WTC11 (cell line): ENCODE results near the gene C1GALT1C1L. TPM values are rescaled to one million over a fixed set of nuclear protein-coding genes. Genes with fewer than 3 reads are reported as not detected.

Experiments
- ATAC-seq: fragments of 200-7000 bp; cut with Tn5 transposase; 2 replicates; pipeline ENCODE4 v1.10.0; 2021; ENCODE audit warnings: mild to moderate bottlenecking, moderate library complexity
- CTCF ChIA-PET: fragments of 300-600 bp; sonication (Branson Sonifier 250); formaldehyde crosslinking; loops from one replicate; lab custom pipeline; 2021; ENCODE audit warnings: antibody characterized with exemption; lab: Charles Lee
- POLR2A ChIA-PET: fragments of 350-600 bp; sonication (Branson Sonifier 250); formaldehyde crosslinking; loops from one replicate; lab custom pipeline; 2021; ENCODE audit warnings: antibody characterized with exemption; lab: Charles Lee
- DNase-seq: peaks from one replicate; pipeline ENCODE4 v3.0.0; 2021; ENCODE audit warnings: low spot score
- H3K27ac Mint-ChIP-seq: 2 replicates; pipeline ENCODE4 v1.8.0; 2021; ENCODE audit warnings: mixed read lengths
- H3K27me3 Mint-ChIP-seq: 2 replicates; pipeline ENCODE4 v1.8.0; 2021; ENCODE audit warnings: low read depth, mild to moderate bottlenecking, moderate library complexity, mixed read lengths
- H3K36me3 Mint-ChIP-seq: 2 replicates; pipeline ENCODE4 v1.8.0; 2021; ENCODE audit warnings: mixed read lengths
- H3K4me1 Mint-ChIP-seq: 2 replicates; pipeline ENCODE4 v1.8.0; 2022; ENCODE audit warnings: mixed read lengths
- H3K4me3 Mint-ChIP-seq: 2 replicates; pipeline ENCODE4 v1.8.0; 2021; ENCODE audit warnings: mild to moderate bottlenecking, moderate library complexity, mixed read lengths
- H3K9me3 Mint-ChIP-seq: 2 replicates; pipeline ENCODE4 v1.8.0; 2021; ENCODE audit warnings: mixed read lengths
- ATF1 ChIP-seq: sonication (generic); formaldehyde crosslinking; IDR thresholded peaks from 2 replicates; pipeline ENCODE4 v1.8.1; 2023; ENCODE audit warnings: mild to moderate bottlenecking, moderate library complexity, missing genetic modification reagents
- ATF6 ChIP-seq: sonication (generic); formaldehyde crosslinking; IDR thresholded peaks from 2 replicates; pipeline ENCODE4 v1.8.1; 2023; ENCODE audit warnings: mild to moderate bottlenecking, missing genetic modification reagents
- CBFB ChIP-seq: sonication (generic); formaldehyde crosslinking; IDR thresholded peaks from 2 replicates; pipeline ENCODE4 v1.8.1; 2022; ENCODE audit warnings: mild to moderate bottlenecking, low read depth, missing genetic modification reagents
- CREB1 ChIP-seq: sonication (generic); formaldehyde crosslinking; IDR thresholded peaks from 2 replicates; pipeline ENCODE4 v1.8.0; 2023; ENCODE audit warnings: mild to moderate bottlenecking, missing genetic modification reagents
- ESRRA ChIP-seq: sonication (generic); formaldehyde crosslinking; IDR thresholded peaks from 2 replicates; pipeline ENCODE4 v1.8.1; 2022; ENCODE audit warnings: mild to moderate bottlenecking, missing genetic modification reagents, borderline replicate concordance
- GABPB1 ChIP-seq: sonication (generic); formaldehyde crosslinking; IDR thresholded peaks from 2 replicates; pipeline ENCODE4 v1.8.1; 2023; ENCODE audit warnings: mild to moderate bottlenecking, missing genetic modification reagents
- NFATC4 ChIP-seq: fragments of 250-450 bp; sonication (Bioruptor Pico); IDR thresholded peaks from 2 replicates; pipeline ENCODE4 v1.9.0; 2021; ENCODE audit warnings: mild to moderate bottlenecking
- NR3C1 ChIP-seq: sonication (generic); formaldehyde crosslinking; conservative IDR thresholded peaks from 2 replicates; pipeline ENCODE4 v1.8.1; 2023; ENCODE audit warnings: low read depth, mild to moderate bottlenecking, missing genetic modification reagents
- SMAD4 ChIP-seq: sonication (generic); formaldehyde crosslinking; IDR thresholded peaks from 2 replicates; pipeline ENCODE4 v1.8.0; 2022; ENCODE audit warnings: mild to moderate bottlenecking, missing genetic modification reagents
- SOX15 ChIP-seq: fragments of 250-450 bp; sonication (Bioruptor Pico); IDR thresholded peaks from 2 replicates; pipeline ENCODE4 v1.9.0; 2021; ENCODE audit warnings: mild to moderate bottlenecking
- SP1 ChIP-seq: sonication (generic); formaldehyde crosslinking; conservative IDR thresholded peaks from 2 replicates; pipeline ENCODE4 v1.8.1; 2022; ENCODE audit warnings: missing genetic modification reagents
- TCF7 ChIP-seq: sonication (generic); formaldehyde crosslinking; IDR thresholded peaks from 2 replicates; pipeline ENCODE4 v1.8.0; 2022; ENCODE audit warnings: mild to moderate bottlenecking, low read depth, missing genetic modification reagents, moderate library complexity
- TP53 ChIP-seq: sonication (generic); formaldehyde crosslinking; IDR thresholded peaks from 2 replicates; pipeline ENCODE4 v1.8.1; 2023; ENCODE audit warnings: mild to moderate bottlenecking, missing genetic modification reagents
- ZBTB43 ChIP-seq: sonication (generic); formaldehyde crosslinking; IDR thresholded peaks from 2 replicates; pipeline ENCODE4 v1.8.1; 2023; ENCODE audit warnings: mild to moderate bottlenecking, missing genetic modification reagents
- ZNF138 ChIP-seq: sonication (generic); formaldehyde crosslinking; conservative IDR thresholded peaks from 2 replicates; pipeline ENCODE4 v1.8.1; 2022; ENCODE audit warnings: mild to moderate bottlenecking, moderate library complexity, missing genetic modification reagents
- ZNF263 ChIP-seq: sonication (generic); formaldehyde crosslinking; IDR thresholded peaks from 2 replicates; pipeline ENCODE4 v1.8.1; 2022; ENCODE audit warnings: low read depth, mild to moderate bottlenecking, moderate library complexity, missing genetic modification reagents
- ZNF396 ChIP-seq: fragments of 250-450 bp; sonication (Bioruptor Pico); IDR thresholded peaks from 2 replicates; pipeline ENCODE4 v1.8.0; 2021; ENCODE audit warnings: mild to moderate bottlenecking, moderate library complexity, borderline replicate concordance
- ZNF532 ChIP-seq: fragments of 250-450 bp; sonication (Bioruptor Pico); IDR thresholded peaks from 2 replicates; pipeline ENCODE4 v1.9.0; 2021; ENCODE audit warnings: mild to moderate bottlenecking, borderline replicate concordance
- total RNA-seq: library from RNA; stranded (reverse); gene quantifications from 3 replicates; pipeline ENCODE4 v1.2.3, GENCODE V29; 2021
- TF ChIP-seq, protein P1 (sequence below): fragments of 250-450 bp; sonication (Bioruptor Pico); IDR thresholded peaks from 2 replicates; pipeline ENCODE4 v2.1.2; 2022; ENCODE audit warnings: mild to moderate bottlenecking, moderate library complexity
- TF ChIP-seq, protein P2 (sequence below): sonication (generic); formaldehyde crosslinking; IDR thresholded peaks from 2 replicates; pipeline ENCODE4 v1.8.0; 2022; ENCODE audit warnings: mild to moderate bottlenecking, missing genetic modification reagents
- TF ChIP-seq, protein P3 (sequence below): sonication (generic); formaldehyde crosslinking; IDR thresholded peaks from 2 replicates; pipeline ENCODE4 v1.8.1; 2022; ENCODE audit warnings: mild to moderate bottlenecking, moderate library complexity, missing genetic modification reagents
- TF ChIP-seq, protein P4 (sequence below): sonication (generic); formaldehyde crosslinking; conservative IDR thresholded peaks from 2 replicates; pipeline ENCODE4 v1.8.1; 2023; ENCODE audit warnings: mild to moderate bottlenecking, low read depth, missing genetic modification reagents, moderate library complexity

The C1GALT1C1L gene
- total RNA-seq, 1 experiment from 2014 or later, result 0.44 TPM

GRCh38 chr2:43692428-43692994 lies 16.3 kb upstream of the C1GALT1C1L start:
- DNase-seq, result no peak
- Mint-ChIP-seq H3K36me3 (no peaks in the 10 kb centered on the region), H3K4me1 (no peaks in the 10 kb centered on the region), H3K4me3 (no peak overlapping the region), H3K9me3 (no peaks in the 10 kb centered on the region), H3K27me3 (no peaks in the 10 kb centered on the region), H3K27ac (no peak overlapping the region)
- no peak for ATAC-seq
- ChIA-PET POLR2A (no interaction called here), CTCF (no interaction called here)
- TF ChIP-seq, protein P1, sequence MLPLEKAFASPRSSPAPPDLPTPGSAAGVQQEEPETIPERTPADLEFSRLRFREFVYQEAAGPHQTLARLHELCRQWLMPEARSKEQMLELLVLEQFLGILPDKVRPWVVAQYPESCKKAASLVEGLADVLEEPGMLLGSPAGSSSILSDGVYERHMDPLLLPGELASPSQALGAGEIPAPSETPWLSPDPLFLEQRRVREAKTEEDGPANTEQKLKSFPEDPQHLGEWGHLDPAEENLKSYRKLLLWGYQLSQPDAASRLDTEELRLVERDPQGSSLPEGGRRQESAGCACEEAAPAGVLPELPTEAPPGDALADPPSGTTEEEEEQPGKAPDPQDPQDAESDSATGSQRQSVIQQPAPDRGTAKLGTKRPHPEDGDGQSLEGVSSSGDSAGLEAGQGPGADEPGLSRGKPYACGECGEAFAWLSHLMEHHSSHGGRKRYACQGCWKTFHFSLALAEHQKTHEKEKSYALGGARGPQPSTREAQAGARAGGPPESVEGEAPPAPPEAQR (CRISPR knock-in tag), result no peak
- TF ChIP-seq CREB1 (CRISPR knock-in tag), result no peak
- TF ChIP-seq GABPB1 (CRISPR knock-in tag), result no peak
- no peak for TF ChIP-seq ZNF532 (CRISPR knock-in tag)
- no peak for TF ChIP-seq TP53 (CRISPR knock-in tag)
- no peak for TF ChIP-seq NFATC4 (CRISPR knock-in tag)
- no peak for TF ChIP-seq ESRRA (CRISPR knock-in tag)
- TF ChIP-seq TCF7, result no peak
- TF ChIP-seq, protein P2, sequence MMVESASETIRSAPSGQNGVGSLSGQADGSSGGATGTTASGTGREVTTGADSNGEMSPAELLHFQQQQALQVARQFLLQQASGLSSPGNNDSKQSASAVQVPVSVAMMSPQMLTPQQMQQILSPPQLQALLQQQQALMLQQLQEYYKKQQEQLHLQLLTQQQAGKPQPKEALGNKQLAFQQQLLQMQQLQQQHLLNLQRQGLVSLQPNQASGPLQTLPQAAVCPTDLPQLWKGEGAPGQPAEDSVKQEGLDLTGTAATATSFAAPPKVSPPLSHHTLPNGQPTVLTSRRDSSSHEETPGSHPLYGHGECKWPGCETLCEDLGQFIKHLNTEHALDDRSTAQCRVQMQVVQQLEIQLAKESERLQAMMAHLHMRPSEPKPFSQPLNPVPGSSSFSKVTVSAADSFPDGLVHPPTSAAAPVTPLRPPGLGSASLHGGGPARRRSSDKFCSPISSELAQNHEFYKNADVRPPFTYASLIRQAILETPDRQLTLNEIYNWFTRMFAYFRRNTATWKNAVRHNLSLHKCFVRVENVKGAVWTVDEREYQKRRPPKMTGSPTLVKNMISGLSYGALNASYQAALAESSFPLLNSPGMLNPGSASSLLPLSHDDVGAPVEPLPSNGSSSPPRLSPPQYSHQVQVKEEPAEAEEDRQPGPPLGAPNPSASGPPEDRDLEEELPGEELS, result no peak
- TF ChIP-seq SP1 (CRISPR knock-in tag), result no peak
- TF ChIP-seq SOX15 (CRISPR knock-in tag), result no peak
- no peak for TF ChIP-seq ZBTB43 (CRISPR knock-in tag)
- no peak for TF ChIP-seq CBFB (CRISPR knock-in tag)
- TF ChIP-seq NR3C1 (CRISPR knock-in tag), result no peak
- TF ChIP-seq ZNF263 (CRISPR knock-in tag), result no peak
- no peak for TF ChIP-seq ZNF138

DNA sequence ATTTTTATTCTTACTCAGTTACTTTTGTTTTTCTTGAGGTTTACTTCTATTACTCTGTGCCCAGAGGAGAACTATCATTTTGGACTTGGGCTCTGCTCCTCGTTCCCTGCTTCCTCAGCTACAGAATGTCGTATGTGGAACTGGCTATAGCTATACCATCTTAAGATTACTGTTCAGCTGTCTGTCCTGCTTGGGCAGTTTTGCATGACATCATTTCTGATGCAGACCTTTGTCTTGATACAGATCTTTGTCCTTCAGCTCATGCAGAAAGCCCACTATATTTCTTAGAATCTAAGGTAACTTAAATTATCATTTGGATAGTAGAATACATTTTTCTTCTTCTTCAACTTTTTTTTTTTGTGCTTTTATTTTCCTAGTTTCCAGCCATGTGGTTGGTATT lies 13.8 kb upstream of the C1GALT1C1L start:
- DNase-seq, result no peak
- H3K27me3 Mint-ChIP-seq, result no peaks in the 10 kb centered on the region
- no peak overlapping the region for H3K27ac Mint-ChIP-seq
- H3K9me3 Mint-ChIP-seq, result no peaks in the 10 kb centered on the region
- no peaks in the 10 kb centered on the region for H3K36me3 Mint-ChIP-seq
- no peaks in the 10 kb centered on the region for H3K4me1 Mint-ChIP-seq
- POLR2A ChIA-PET, result no interaction called here
- no peak overlapping the region for H3K4me3 Mint-ChIP-seq
- ATAC-seq, result no peak
- CTCF ChIA-PET, result no interaction called here
- TF ChIP-seq ATF1 (CRISPR knock-in tag) (no peak), ATF6 (CRISPR knock-in tag) (no peak), ZNF396 (CRISPR knock-in tag) (no peak), NFATC4 (CRISPR knock-in tag) (no peak), SMAD4 (CRISPR knock-in tag) (no peak)
- TF ChIP-seq, protein P3, sequence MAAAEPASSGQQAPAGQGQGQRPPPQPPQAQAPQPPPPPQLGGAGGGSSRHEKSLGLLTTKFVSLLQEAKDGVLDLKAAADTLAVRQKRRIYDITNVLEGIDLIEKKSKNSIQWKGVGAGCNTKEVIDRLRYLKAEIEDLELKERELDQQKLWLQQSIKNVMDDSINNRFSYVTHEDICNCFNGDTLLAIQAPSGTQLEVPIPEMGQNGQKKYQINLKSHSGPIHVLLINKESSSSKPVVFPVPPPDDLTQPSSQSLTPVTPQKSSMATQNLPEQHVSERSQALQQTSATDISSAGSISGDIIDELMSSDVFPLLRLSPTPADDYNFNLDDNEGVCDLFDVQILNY (CRISPR knock-in tag), result no peak
- TF ChIP-seq, protein P4, sequence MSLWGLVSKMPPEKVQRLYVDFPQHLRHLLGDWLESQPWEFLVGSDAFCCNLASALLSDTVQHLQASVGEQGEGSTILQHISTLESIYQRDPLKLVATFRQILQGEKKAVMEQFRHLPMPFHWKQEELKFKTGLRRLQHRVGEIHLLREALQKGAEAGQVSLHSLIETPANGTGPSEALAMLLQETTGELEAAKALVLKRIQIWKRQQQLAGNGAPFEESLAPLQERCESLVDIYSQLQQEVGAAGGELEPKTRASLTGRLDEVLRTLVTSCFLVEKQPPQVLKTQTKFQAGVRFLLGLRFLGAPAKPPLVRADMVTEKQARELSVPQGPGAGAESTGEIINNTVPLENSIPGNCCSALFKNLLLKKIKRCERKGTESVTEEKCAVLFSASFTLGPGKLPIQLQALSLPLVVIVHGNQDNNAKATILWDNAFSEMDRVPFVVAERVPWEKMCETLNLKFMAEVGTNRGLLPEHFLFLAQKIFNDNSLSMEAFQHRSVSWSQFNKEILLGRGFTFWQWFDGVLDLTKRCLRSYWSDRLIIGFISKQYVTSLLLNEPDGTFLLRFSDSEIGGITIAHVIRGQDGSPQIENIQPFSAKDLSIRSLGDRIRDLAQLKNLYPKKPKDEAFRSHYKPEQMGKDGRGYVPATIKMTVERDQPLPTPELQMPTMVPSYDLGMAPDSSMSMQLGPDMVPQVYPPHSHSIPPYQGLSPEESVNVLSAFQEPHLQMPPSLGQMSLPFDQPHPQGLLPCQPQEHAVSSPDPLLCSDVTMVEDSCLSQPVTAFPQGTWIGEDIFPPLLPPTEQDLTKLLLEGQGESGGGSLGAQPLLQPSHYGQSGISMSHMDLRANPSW, result no peak
